Stimulated activated CD8-positive, alpha-beta memory T cell treated with anti-CD3 and anti-CD28 coated beads, Interleukin-4, amount 100 ng/mL, for 4 hours (primary cell): ENCODE data around the gene MTOR.
"Not testable (repeated sequence)": the region's sequence is repeated elsewhere in the genome, so short reads cannot be mapped to it uniquely, and the experiment has no call there.

Experiments used
- DNase-seq, 2 donors: peaks; one replicate each; pipeline ENCODE4 v3.0.0-alpha.2; 2020; ENCODE audit warnings: low read depth in 2 of 2, low spot score in 1 of 2

Gene MTOR

GRCh38 chr1:11187000-11187399 is 75.4 kb downstream of the MTOR start:
- DNase-seq = no peak

GRCh38 chr1:11184973-11185372 is 77.4 kb downstream of the MTOR start:
- no peak for DNase-seq

GRCh38 chr1:11182884-11183283 is 79.5 kb downstream of the MTOR start:
- DNase-seq = no peak

- no peak for DNase-seq
Measured at GRCh38 chr1:11180342-11180744, 82.0 kb downstream of the MTOR start.

GRCh38 chr1:11179749-11180148 is 82.6 kb downstream of the MTOR start:
- DNase-seq = not testable (repeated sequence)

GRCh38 chr1:11179125-11179524 is 83.2 kb downstream of the MTOR start:
- no peak for DNase-seq

- no peak for DNase-seq
Measured at GRCh38 chr1:11178021-11179015, 84.0 kb downstream of the MTOR start.

GRCh38 chr1:11176081-11176706 is 86.2 kb downstream of the MTOR start:
- DNase-seq = no peak

GRCh38 chr1:11175461-11175860 is 86.9 kb downstream of the MTOR start:
- DNase-seq = no peak

GRCh38 chr1:11174261-11174942 is 87.9 kb downstream of the MTOR start:
- no peak for DNase-seq

- DNase-seq = no peak
Measured at GRCh38 chr1:11170102-11170501, 92.2 kb downstream of the MTOR start.

- DNase-seq = no peak
Measured at GRCh38 chr1:11169202-11169601, 93.1 kb downstream of the MTOR start.

- DNase-seq = no peak
Measured at GRCh38 chr1:11168731-11169130, 93.6 kb downstream of the MTOR start.

- DNase-seq = not testable (repeated sequence)
Measured at GRCh38 chr1:11166744-11167143, 95.6 kb downstream of the MTOR start.

GRCh38 chr1:11162752-11163151 is 99.6 kb downstream of the MTOR start:
- DNase-seq = not testable (repeated sequence)

- DNase-seq = no peak
Measured at GRCh38 chr1:11158720-11159321, 103.5 kb downstream of the MTOR start.

GRCh38 chr1:11158291-11158690 is 104.1 kb downstream of the MTOR start:
- DNase-seq = no peak

GRCh38 chr1:11157867-11158266 is 104.5 kb downstream of the MTOR start:
- no peak for DNase-seq

- no peak for DNase-seq
Measured at GRCh38 chr1:11157394-11157793, 105.0 kb downstream of the MTOR start.

- no peak for DNase-seq
Measured at GRCh38 chr1:11156963-11157362, 105.4 kb downstream of the MTOR start.

GRCh38 chr1:11156441-11156840 is 105.9 kb downstream of the MTOR start:
- no peak for DNase-seq
